Fibroblast of lung (primary cell): ENCODE measurements around the gene P2RX6. TPM values are rescaled to one million over a fixed set of nuclear protein-coding genes. Genes with fewer than 3 reads are reported as not detected.

Experiments
- DNase-seq, 2 donors: peaks; one replicate each; pipeline versions ENCODE4 v3.0.0 to v3.0.0-alpha.2; 2010; ENCODE audit warnings: low read depth in 2 of 2
- H2AFZ ChIP-seq: 2 replicates; pipeline ENCODE4 v1.5.1; 2012; ENCODE audit warnings: low read length, control low read depth, inconsistent platforms
- H3K27ac ChIP-seq: 2 replicates; pipeline ENCODE4 v1.5.1; 2011; ENCODE audit warnings: low read length, control low read depth; ENCODE audit not compliant: insufficient read depth
- H3K27me3 ChIP-seq: 2 replicates; pipeline ENCODE4 v1.5.1; 2011; ENCODE audit warnings: mild to moderate bottlenecking, low read length; ENCODE audit not compliant: control insufficient read depth, insufficient read depth
- H3K36me3 ChIP-seq: 2 replicates; pipeline ENCODE4 v1.5.1; 2011; ENCODE audit warnings: low read length; ENCODE audit not compliant: control insufficient read depth, insufficient read depth
- H3K4me1 ChIP-seq: 2 replicates; pipeline ENCODE4 v1.5.1; 2011; ENCODE audit warnings: low read length; ENCODE audit not compliant: control insufficient read depth, insufficient read depth; ENCODE audit errors: extremely low read depth
- H3K4me2 ChIP-seq: 2 replicates; pipeline ENCODE4 v1.5.1; 2011; ENCODE audit warnings: low read length, control low read depth; ENCODE audit not compliant: insufficient read depth; ENCODE audit errors: extremely low read depth
- H3K4me3 ChIP-seq, 4 experiments: fragments of 200-600 bp in 1 of 4; sonication (generic) in 1 of 4; replicated peaks in 1 of 4; 2 replicates each; pipeline ENCODE4 v1.5.1; 2011 to 2016; ENCODE audit warnings: low read length in 4 of 4, low read depth in 3 of 4, mild to moderate bottlenecking in 3 of 4, control low read depth in 2 of 4, inconsistent platforms in 1 of 4, mixed read lengths in 1 of 4; ENCODE audit not compliant: insufficient read depth in 1 of 4; ENCODE audit errors: control extremely low read depth in 1 of 4
- H3K79me2 ChIP-seq: 2 replicates; pipeline ENCODE4 v1.5.1; 2012; ENCODE audit warnings: mild to moderate bottlenecking, low read length, inconsistent platforms; ENCODE audit not compliant: control insufficient read depth, insufficient read depth
- H3K9ac ChIP-seq: 2 replicates; pipeline ENCODE4 v1.5.1; 2011; ENCODE audit warnings: mild to moderate bottlenecking, low read length, control low read depth; ENCODE audit not compliant: insufficient read depth
- H3K9me3 ChIP-seq: 2 replicates; pipeline ENCODE4 v1.5.1; 2012; ENCODE audit warnings: low read depth, low read length; ENCODE audit not compliant: control insufficient read depth, insufficient read depth
- H4K20me1 ChIP-seq: 2 replicates; pipeline ENCODE4 v1.5.1; 2011; ENCODE audit warnings: low read length; ENCODE audit not compliant: control insufficient read depth, insufficient read depth; ENCODE audit errors: extremely low read depth
- CTCF ChIP-seq, 2 donors: IDR thresholded peaks in 1 of 2; conservative IDR thresholded peaks in 1 of 2; 1 replicate in 1 of 2; 2 replicates in 1 of 2; pipeline ENCODE4 v1.5.1; 2011 to 2012; ENCODE audit warnings: low read length in 2 of 2, control low read depth in 1 of 2, inconsistent platforms in 1 of 2, low read depth in 1 of 2, mild to moderate bottlenecking in 1 of 2
- EZH2 ChIP-seq: IDR thresholded peaks from 2 replicates; pipeline ENCODE4 v1.5.1; 2012; ENCODE audit warnings: low read length, control low read depth, mild to moderate bottlenecking; ENCODE audit errors: missing control alignments
- polyA plus RNA-seq, 2 donors: library from polyadenylated mRNA; depleted of rRNA in 1 of 2; stranded (reverse) in 1 of 2; unstranded in 1 of 2; fragments of >200 nt; gene quantifications; 2 replicates each; pipeline ENCODE4 v1.2.1, GENCODE V29; 2011 to 2012; ENCODE audit warnings: missing spikeins in 1 of 2
- total RNA-seq: library from RNA; depleted of rRNA; stranded (reverse); fragments of >200 nt; gene quantifications from 2 replicates; pipeline ENCODE4 v1.2.1, GENCODE V29; 2014

The P2RX6 gene
- total and polyA plus RNA-seq, 2 donors (not counting 1 experiment from before 2014, with no cell fraction given), result 3.6 to 17.8 TPM

GRCh38 chr22:20978419-20978818 is 36.5 kb upstream of the P2RX6 start:
- DNase-seq, result no peak
- Histone ChIP-seq H4K20me1 (no peaks in the 10 kb centered on the region), H3K4me2 (no peak overlapping the region), H3K9ac (no peak overlapping the region), H3K4me3 (no peak overlapping the region), H2AFZ (no peak overlapping the region), H3K79me2 (peaks cover 9% of the 10 kb centered on the region), H3K27me3 (no peaks in the 10 kb centered on the region), H3K36me3 (no peaks in the 10 kb centered on the region), H3K27ac (no peak overlapping the region), H3K4me1 (peaks cover 8% of the 10 kb centered on the region), H3K9me3 (peaks cover 2% of the 10 kb centered on the region)
- no peak for TF ChIP-seq CTCF (conservative IDR thresholded peaks at IDR 0.05 in 1 of 2, IDR thresholded peaks at IDR 0.05 in 1 of 2; ENCODE audit: low read depth in 1 of 2, low read length in 2 of 2)
- TF ChIP-seq EZH2, result no peak

GRCh38 chr22:20979243-20979809 is 35.6 kb upstream of the P2RX6 start:
- Histone ChIP-seq H3K9ac (no peak overlapping the region), H3K4me1 (peaks cover 11% of the 10 kb centered on the region), H3K27ac (no peak overlapping the region), H3K79me2 (peaks cover 15% of the 10 kb centered on the region), H3K27me3 (no peaks in the 10 kb centered on the region), H3K36me3 (no peaks in the 10 kb centered on the region), H4K20me1 (no peaks in the 10 kb centered on the region), H3K4me3 (peak overlapping the region in 3 of 4 experiments; percentile 6 to 47 (median 32)), H3K4me2 (peak overlapping the region; percentile 73), H3K9me3 (peaks cover 2% of the 10 kb centered on the region), H2AFZ (peak overlapping the region; percentile 69)
- DNase-seq, result peak; percentile 84 to 85
- no peak for TF ChIP-seq CTCF (conservative IDR thresholded peaks at IDR 0.05 in 1 of 2, IDR thresholded peaks at IDR 0.05 in 1 of 2; ENCODE audit: low read depth in 1 of 2, low read length in 2 of 2)
- no peak for TF ChIP-seq EZH2

- H3K4me1 ChIP-seq, result peaks cover 11% of the 10 kb centered on the region
- H3K9ac ChIP-seq, result no peak overlapping the region
- peak overlapping the region; percentile 73 for H3K4me2 ChIP-seq
- DNase-seq, result no peak
- no peak for TF ChIP-seq EZH2
- no peak for TF ChIP-seq CTCF (conservative IDR thresholded peaks at IDR 0.05 in 1 of 2, IDR thresholded peaks at IDR 0.05 in 1 of 2; ENCODE audit: low read depth in 1 of 2, low read length in 2 of 2)
- H2AFZ ChIP-seq, result peak overlapping the region; percentile 69
- H3K36me3 ChIP-seq, result peaks cover 2% of the 10 kb centered on the region
- no peaks in the 10 kb centered on the region for H3K27me3 ChIP-seq
- H4K20me1 ChIP-seq, result no peaks in the 10 kb centered on the region
- H3K27ac ChIP-seq, result no peak overlapping the region
- peaks cover 15% of the 10 kb centered on the region for H3K79me2 ChIP-seq
- H3K4me3 ChIP-seq, result peak overlapping the region in 3 of 4 experiments; percentile 6 to 47 (median 32)
- peaks cover 2% of the 10 kb centered on the region for H3K9me3 ChIP-seq
Observed at GRCh38 chr22:20979940-20980453, 35.0 kb upstream of the P2RX6 start.
